Measurements from ENCODE around the gene CRISP2.
"Not testable (repeated sequence)": the region's sequence is repeated elsewhere in the genome, so short reads cannot be mapped to it uniquely, and the experiment has no call there.

Gene CRISP2

GRCh38 chr6:49666480-49666879, 46.9 kb downstream of the CRISP2 start:
- ATAC-seq = no peak
- no peak for TF ChIP-seq ZNF70 (CRISPR knock-in tag; IDR thresholded peaks at IDR 0.05)
- TF ChIP-seq ZC3H10 (CRISPR knock-in tag; IDR thresholded peaks at IDR 0.05) = no peak
- no peak for TF ChIP-seq CSRNP3 (CRISPR knock-in tag; IDR thresholded peaks at IDR 0.05)
- TF ChIP-seq RARB (CRISPR knock-in tag; IDR thresholded peaks at IDR 0.05) = no peak
- no peak for TF ChIP-seq ARNTL (CRISPR knock-in tag; IDR thresholded peaks at IDR 0.05; ENCODE audit: borderline replicate concordance, low read depth)
- no peak for TF ChIP-seq GLIS3 (CRISPR knock-in tag; IDR thresholded peaks at IDR 0.05)
- TF ChIP-seq ZFP30 (CRISPR knock-in tag; IDR thresholded peaks at IDR 0.05) = no peak
- TF ChIP-seq OSR1 (CRISPR knock-in tag; IDR thresholded peaks at IDR 0.05) = no peak
- no peak for TF ChIP-seq ISL1 (CRISPR knock-in tag; IDR thresholded peaks at IDR 0.05)
- no peak for TF ChIP-seq BACH2 (CRISPR knock-in tag; IDR thresholded peaks at IDR 0.05; ENCODE audit: borderline replicate concordance)
- TF ChIP-seq CSDC2 (CRISPR knock-in tag; IDR thresholded peaks at IDR 0.05) = no peak
- TF ChIP-seq PATZ1 (CRISPR knock-in tag; IDR thresholded peaks at IDR 0.05; ENCODE audit: borderline replicate concordance) = no peak
- TF ChIP-seq PPARA (CRISPR knock-in tag; IDR thresholded peaks at IDR 0.05; ENCODE audit: borderline replicate concordance) = no peak
- TF ChIP-seq ZFP3 (CRISPR knock-in tag; IDR thresholded peaks at IDR 0.05) = no peak
- TF ChIP-seq TSHZ2 (CRISPR knock-in tag; IDR thresholded peaks at IDR 0.05) = no peak
- no peak for TF ChIP-seq ESRRG (CRISPR knock-in tag; IDR thresholded peaks at IDR 0.05)

- ATAC-seq = no peak
- TF ChIP-seq CSDC2 (CRISPR knock-in tag; IDR thresholded peaks at IDR 0.05) (no peak), ZNF70 (CRISPR knock-in tag; IDR thresholded peaks at IDR 0.05) (no peak), ESRRG (CRISPR knock-in tag; IDR thresholded peaks at IDR 0.05) (no peak), SNAI2 (CRISPR knock-in tag; IDR thresholded peaks at IDR 0.05) (no peak), OSR1 (CRISPR knock-in tag; IDR thresholded peaks at IDR 0.05) (no peak), ISL1 (CRISPR knock-in tag; IDR thresholded peaks at IDR 0.05) (no peak), ZNF8 (CRISPR knock-in tag; IDR thresholded peaks at IDR 0.05) (no peak), CREB5 (CRISPR knock-in tag; IDR thresholded peaks at IDR 0.05; ENCODE audit: low read depth) (no peak)
These were observed 48.5 kb downstream of the CRISP2 start for GRCh38 chr6:49664817-49665216.

GRCh38 chr6:49664054-49664453, 49.3 kb downstream of the CRISP2 start:
- not testable (repeated sequence) for ATAC-seq

- no peak for TF ChIP-seq ARNTL (CRISPR knock-in tag; IDR thresholded peaks at IDR 0.05; ENCODE audit: borderline replicate concordance, low read depth)
- TF ChIP-seq CSDC2 (CRISPR knock-in tag; IDR thresholded peaks at IDR 0.05) = no peak
- ATAC-seq = no peak
These were observed 50.5 kb downstream of the CRISP2 start for GRCh38 chr6:49662892-49663261.

GRCh38 chr6:49662231-49662891, 51.0 kb downstream of the CRISP2 start:
- ATAC-seq = no peak
- no peak for TF ChIP-seq ESRRG (CRISPR knock-in tag; IDR thresholded peaks at IDR 0.05)
- no peak for TF ChIP-seq ARNTL (CRISPR knock-in tag; IDR thresholded peaks at IDR 0.05; ENCODE audit: borderline replicate concordance, low read depth)
- no peak for TF ChIP-seq GLIS3 (CRISPR knock-in tag; IDR thresholded peaks at IDR 0.05)
- no peak for TF ChIP-seq PATZ1 (CRISPR knock-in tag; IDR thresholded peaks at IDR 0.05; ENCODE audit: borderline replicate concordance)
- no peak for TF ChIP-seq ZFP3 (CRISPR knock-in tag; IDR thresholded peaks at IDR 0.05)
- no peak for TF ChIP-seq ZNF565 (CRISPR knock-in tag; conservative IDR thresholded peaks at IDR 0.05; ENCODE audit: low read depth)
- TF ChIP-seq ZC3H10 (CRISPR knock-in tag; IDR thresholded peaks at IDR 0.05) = no peak
- no peak for TF ChIP-seq CSDC2 (CRISPR knock-in tag; IDR thresholded peaks at IDR 0.05)
- TF ChIP-seq POU6F1 (CRISPR knock-in tag; IDR thresholded peaks at IDR 0.05; ENCODE audit: borderline replicate concordance, low read depth) = no peak

Measured in SK-N-SH treated with all-trans-retinoic acid at 6 μM for 48 hours (cell line).